K562 (cell line): ENCODE results near the gene GDF2. TPM values are rescaled to one million over a fixed set of nuclear protein-coding genes. Genes with fewer than 3 reads are reported as not detected.
A peak's percentile ranks its signal among the peaks of the same experiment; 100 is the strongest.

ENCODE experiments used
- ATAC-seq: fragments of 200-7000 bp; cut with Tn5 transposase; 3 replicates; pipeline ENCODE4 v1.9.1; 2020; ENCODE audit warnings: moderate library complexity
- BruUV-seq: library from RNA; stranded (reverse); fragments of 400-500 nt; replicated peaks from 2 replicates; lab custom pipeline; 2021; lab: Mats Ljungman, UMichigan
- CTCF ChIA-PET: fragments of 300-600 bp; formaldehyde crosslinking; extraction: SDS; loops from one replicate; lab custom pipeline; 2021; ENCODE audit warnings: low intra/inter-chr PET ratio; lab: Yijun Ruan, JAX
- POLR2A ChIA-PET: fragments of 300-600, 350-650 bp; sonication (Branson Sonifier 250); formaldehyde crosslinking; extraction: SDS; loops from one replicate; lab custom pipeline; 2021; ENCODE audit warnings: antibody characterized with exemption, inconsistent platforms; lab: Yijun Ruan, JAX
- DNase-seq, 4 experiments: peaks; one replicate each; pipeline versions ENCODE4 v3.0.0 to v3.0.0-alpha.2; 2011 to 2018; ENCODE audit warnings: low spot score in 3 of 4, mixed read lengths in 3 of 4; ENCODE audit errors: extremely low read depth in 1 of 4
- FAIRE-seq: peaks from 2 replicates; lab custom pipeline; 2011; peaks lifted over from hg19 to GRCh38; lab: Jason Lieb, UNC
- H2AFZ ChIP-seq: 2 replicates; pipeline ENCODE4 v1.6.0; 2011; ENCODE audit warnings: low read depth, low read length, control low read depth, inconsistent platforms
- H3K27ac ChIP-seq: fragments of 200-600 bp; 3 replicates; pipeline ENCODE4 v1.8.0; 2011; ENCODE audit warnings: low read depth, mild to moderate bottlenecking, control low read depth, inconsistent platforms, low read length, moderate library complexity, mixed read lengths; ENCODE audit errors: extremely low read depth
- H3K27me3 ChIP-seq, 2 experiments: fragments of 300-600 bp in 1 of 2; 2 replicates in 1 of 2; 3 replicates in 1 of 2; pipeline versions ENCODE4 v1.6.0 to v1.8.0; 2011; ENCODE audit warnings: inconsistent platforms in 2 of 2, low read length in 2 of 2, mild to moderate bottlenecking in 1 of 2, mixed read lengths in 1 of 2, moderate library complexity in 1 of 2; ENCODE audit not compliant: control insufficient read depth in 2 of 2, insufficient read depth in 2 of 2
- H3K36me3 ChIP-seq: fragments of 300-600 bp; 3 replicates; pipeline ENCODE4 v1.8.0; 2011; ENCODE audit warnings: mild to moderate bottlenecking, low read length, inconsistent platforms; ENCODE audit not compliant: control insufficient read depth, insufficient read depth
- H3K4me1 ChIP-seq, 2 experiments: fragments of 200-600 bp in 1 of 2; replicated peaks in 1 of 2; 2 replicates in 1 of 2; 3 replicates in 1 of 2; pipeline versions ENCODE4 v1.5.1 to v1.8.0; 2011; ENCODE audit warnings: inconsistent platforms in 2 of 2, low read length in 2 of 2, mild to moderate bottlenecking in 1 of 2, mixed read lengths in 1 of 2, moderate library complexity in 1 of 2; ENCODE audit not compliant: control insufficient read depth in 2 of 2, insufficient read depth in 2 of 2
- H3K4me2 ChIP-seq: 2 replicates; pipeline ENCODE4 v1.6.1; 2011; ENCODE audit warnings: low read length, control low read depth, inconsistent platforms, mixed read lengths; ENCODE audit not compliant: insufficient read depth
- H3K4me3 ChIP-seq: fragments of 200-600 bp; sonication (generic), shearing (Covaris generic); 2 replicates; pipeline ENCODE4 v1.5.1; 2016; ENCODE audit warnings: control low read depth, inconsistent platforms
- H3K79me2 ChIP-seq: fragments of 200-600 bp; 3 replicates; pipeline ENCODE4 v1.8.0; 2011; ENCODE audit warnings: low read length, inconsistent platforms; ENCODE audit not compliant: control insufficient read depth, insufficient read depth
- H3K9ac ChIP-seq, 2 experiments: 2 replicates each; pipeline versions ENCODE4 v1.6.0 to v1.6.1; 2011; ENCODE audit warnings: low read depth in 2 of 2, low read length in 2 of 2, control low read depth in 1 of 2, inconsistent platforms in 1 of 2, mild to moderate bottlenecking in 1 of 2, mixed read lengths in 1 of 2; ENCODE audit not compliant: insufficient read depth in 1 of 2
- H3K9me1 ChIP-seq: one replicate; pipeline ENCODE4 v1.6.0; 2011; ENCODE audit warnings: inconsistent platforms, mild to moderate bottlenecking, low read length, moderate library complexity; ENCODE audit not compliant: control insufficient read depth, insufficient read depth
- H3K9me3 ChIP-seq: replicated peaks from 2 replicates; pipeline ENCODE4 v1.5.1; 2011; ENCODE audit warnings: low read depth, low read length, inconsistent platforms; ENCODE audit not compliant: control insufficient read depth, insufficient read depth
- H4K20me1 ChIP-seq: replicated peaks from 2 replicates; pipeline ENCODE4 v1.6.1; 2011; ENCODE audit warnings: low read length, inconsistent platforms, mixed read lengths; ENCODE audit not compliant: control insufficient read depth, insufficient read depth
- DMBX1 ChIP-seq: fragments of 250-450 bp; sonication (Bioruptor Pico); IDR thresholded peaks from 2 replicates; pipeline ENCODE4 v1.8.0; 2022; ENCODE audit warnings: inconsistent platforms, mild to moderate bottlenecking, moderate library complexity, borderline replicate concordance
- ELF2 ChIP-seq: fragments of 250-450 bp; sonication (Bioruptor Pico); IDR thresholded peaks from 2 replicates; pipeline ENCODE4 v1.5.0; 2021; ENCODE audit warnings: mild to moderate bottlenecking
- ETS1 ChIP-seq: conservative IDR thresholded peaks from 2 replicates; pipeline ENCODE4 v1.6.1; 2011; ENCODE audit warnings: low read depth, mild to moderate bottlenecking, low read length; ENCODE audit not compliant: control insufficient read depth
- GATAD2A ChIP-seq: fragments of 450-650 bp; IDR thresholded peaks from 2 replicates; pipeline ENCODE4 v1.6.1; 2017
- HNRNPK ChIP-seq: fragments of 200-400 bp; formaldehyde crosslinking; IDR thresholded peaks from one replicate; pipeline ENCODE4 v1.6.1; 2018; ENCODE audit warnings: mild to moderate bottlenecking, low read depth, low read length; ENCODE audit not compliant: poor library complexity, severe bottlenecking
- MAFF ChIP-seq: IDR thresholded peaks from 2 replicates; pipeline ENCODE4 v1.6.1; 2012; ENCODE audit warnings: low read length, improper control_type of control experiment
- RBBP5 ChIP-seq: fragments of 200-600 bp; sonication (generic); IDR thresholded peaks from 2 replicates; pipeline ENCODE4 v1.6.1; 2012; ENCODE audit warnings: borderline replicate concordance, mild to moderate bottlenecking, low read length, control low read depth, inconsistent platforms; ENCODE audit not compliant: insufficient read depth, poor library complexity, severe bottlenecking
- SMARCC2 ChIP-seq: fragments of 450-650 bp; IDR thresholded peaks from 2 replicates; pipeline ENCODE4 v1.6.1; 2017; ENCODE audit warnings: antibody characterized with exemption, moderate library complexity, mild to moderate bottlenecking, low read depth
- SPI1 ChIP-seq: IDR thresholded peaks from 2 replicates; pipeline ENCODE4 v1.6.1; 2011; ENCODE audit warnings: low read depth, low read length, control low read depth, borderline replicate concordance
- SRSF1 ChIP-seq: fragments of 200-400 bp; formaldehyde crosslinking; IDR thresholded peaks from 2 replicates; pipeline ENCODE4 v1.6.1; 2017; ENCODE audit warnings: mild to moderate bottlenecking, low read depth, low read length, moderate library complexity
- TEAD2 ChIP-seq: fragments of 450-650 bp; IDR thresholded peaks from 2 replicates; pipeline ENCODE4 v1.6.1; 2016; ENCODE audit warnings: missing genetic modification characterization, control low read depth, missing compliant biosample characterization
- ZBTB34 ChIP-seq: fragments of 250-450 bp; sonication (Bioruptor Pico); IDR thresholded peaks from 2 replicates; pipeline ENCODE4 v1.8.0; 2021; ENCODE audit warnings: mild to moderate bottlenecking, moderate library complexity
- ZNF212 ChIP-seq: fragments of 450-650 bp; formaldehyde crosslinking; IDR thresholded peaks from 2 replicates; pipeline ENCODE4 v1.4.0; 2020; ENCODE audit warnings: mild to moderate bottlenecking
- ZNF584 ChIP-seq: fragments of 200-800 bp; sonication (Bioruptor generic); IDR thresholded peaks from 2 replicates; pipeline ENCODE4 v1.6.1; 2016; ENCODE audit warnings: low read depth, mild to moderate bottlenecking, missing genetic modification characterization, missing compliant biosample characterization
- WGBS: fragments of 100-300 bp; shearing (Covaris generic); methylation state at CpG from one replicate; pipeline ENCODE4 v1.1.6; 2016; ENCODE audit warnings: low coverage, mixed read lengths; ENCODE audit not compliant: insufficient coverage; ENCODE audit errors: missing lambda C conversion rate; 5-methylcytosine and 5-hydroxymethylcytosine counted together
- in situ Hi-C: fragments of 300-500 bp; cut with MboI; formaldehyde crosslinking; loops from 4 replicates; pipeline ENCODE4 v1.15.0; 2018; ENCODE audit warnings: inconsistent platforms, mixed read lengths
- intact Hi-C: fragments of 100-400 bp; cut with micrococcal nuclease; formaldehyde crosslinking; loops from 2 replicates; pipeline ENCODE4 v1.14.2; 2022
- polyA plus RNA-seq, 8 experiments: library from polyadenylated mRNA; depleted of rRNA in 4 of 8; stranded (reverse) in 5 of 8; unstranded in 3 of 8; fragments of >200 nt; fragmentation: Nextera tagmentation in 2 of 8; fragmentation: Illumina TruSeq in 1 of 8; extraction: Ambion mirVana in 2 of 8; extraction: Trizol in 1 of 8; gene quantifications; 2 replicates each; pipeline versions ENCODE4 v1.2.1 to v1.2.3, GENCODE V29; 2011 to 2014; ENCODE audit warnings: inconsistent platforms in 1 of 8, missing spikeins in 1 of 8
- total RNA-seq, 7 experiments: library from RNA; depleted of rRNA in 6 of 7; stranded (reverse); fragments of >200 nt in 6 of 7; fragmentation: Illumina TruSeq in 2 of 7; extraction: Trizol in 2 of 7; gene quantifications; 2 replicates each; pipeline versions ENCODE4 v1.2.1 to v1.2.3, GENCODE V29; 2011 to 2021; ENCODE audit warnings: low replicate concordance in 1 of 7

GDF2 gene
- total and polyA plus RNA-seq, 9 of the 15 experiments (the other 6 are each of a cell fraction or from before 2014, with no cell fraction given): 0.08 to 0.58 (median 0.27) TPM; not detected in 2

GRCh38 chr10:47325303-47326291, 3.3 kb downstream of the GDF2 start (continued):
- no peak for TF ChIP-seq ETS1
- TF ChIP-seq MAFF: peak; percentile 90

- ChIA-PET POLR2A (interaction anchor here (0.6 to 1.2 kb wide), 4 partner anchors 10 to 244 kb away, joined by 3 to 5 read pairs (median 4); no protein-coding TSS in a partner anchor), CTCF (no interaction called here)
- Histone ChIP-seq H3K9me1 (no peaks in the 10 kb centered on the region), H3K9ac (peak overlapping the region in 1 of 2 experiments; percentile 88; a peak in 2 of 4 replicates), H3K4me3 (no peak overlapping the region), H3K27me3 (no peaks in the 10 kb centered on the region), H3K4me2 (peak overlapping the region; percentile 49), H3K9me3 (no peaks in the 10 kb centered on the region), H3K79me2 (no peaks in the 10 kb centered on the region), H4K20me1 (no peaks in the 10 kb centered on the region), H3K27ac (peak overlapping the region; percentile 39), H3K36me3 (no peaks in the 10 kb centered on the region), H2AFZ (peak overlapping the region; percentile 87), H3K4me1 (peaks cover 40 to 44% of the 10 kb centered on the region in 2 experiments)
- 16% methylated on average over 5 of the region's 5 CpGs for WGBS
- no TSS peak for BruUV-seq
- intact Hi-C loops (no loop called here), in situ Hi-C loops (no loop called here)
- ATAC-seq (peak; percentile 64), DNase-seq (peak; percentile 35 to 57 (median 50)), FAIRE-seq (no peak)
- no peak for TF ChIP-seq DMBX1 (CRISPR knock-in tag)
- no peak for TF ChIP-seq GATAD2A
- TF ChIP-seq HNRNPK: no peak
- TF ChIP-seq TEAD2 (tag): no peak
- TF ChIP-seq SRSF1: no peak
- TF ChIP-seq ZBTB34 (CRISPR knock-in tag): no peak
- TF ChIP-seq ELF2 (CRISPR knock-in tag): peak; percentile 31; the same call in 1 of the 2 replicates
- no peak for TF ChIP-seq ZNF584 (CRISPR knock-in tag)
- TF ChIP-seq SPI1: no peak
- no peak for TF ChIP-seq SMARCC2
- peak; percentile 59 for TF ChIP-seq RBBP5
- TF ChIP-seq ZNF212 (CRISPR knock-in tag): no peak
Observed at GRCh38 chr10:47326306-47326926, 4.2 kb downstream of the GDF2 start.
